ENCODE results near the gene GTF2A1L.
A peak's percentile ranks its signal among the peaks of the same experiment; 100 is the strongest.

GTF2A1L gene

GRCh38 chr2:48624696-48625095 lies 7.0 kb downstream of the GTF2A1L start:
- no peak for TF ChIP-seq CTCF (conservative IDR thresholded peaks at IDR 0.05; ENCODE audit: control insufficient read depth, insufficient read depth, low read depth, low read length)
- no peak overlapping the region for H3K4me3 ChIP-seq (ENCODE audit: control insufficient read depth, low read depth, low read length)
- DNase-seq (ENCODE audit: low read depth), result no peak

GRCh38 chr2:48626047-48626446 lies 8.4 kb downstream of the GTF2A1L start:
- no peak for TF ChIP-seq CTCF (conservative IDR thresholded peaks at IDR 0.05; ENCODE audit: control insufficient read depth, insufficient read depth, low read depth, low read length)
- no peak overlapping the region for H3K4me3 ChIP-seq (ENCODE audit: control insufficient read depth, low read depth, low read length)
- no peak for DNase-seq (ENCODE audit: low read depth)

GRCh38 chr2:48633143-48633542 lies 15.5 kb downstream of the GTF2A1L start:
- H3K4me3 ChIP-seq (ENCODE audit: control insufficient read depth, low read depth, low read length), result no peak overlapping the region
- no peak for TF ChIP-seq CTCF (conservative IDR thresholded peaks at IDR 0.05; ENCODE audit: control insufficient read depth, insufficient read depth, low read depth, low read length)
- DNase-seq (ENCODE audit: low read depth), result no peak

GRCh38 chr2:48635786-48636185 lies 18.1 kb downstream of the GTF2A1L start:
- no peak overlapping the region for H3K4me3 ChIP-seq (ENCODE audit: control insufficient read depth, low read depth, low read length)
- no peak for TF ChIP-seq CTCF (conservative IDR thresholded peaks at IDR 0.05; ENCODE audit: control insufficient read depth, insufficient read depth, low read depth, low read length)
- DNase-seq (ENCODE audit: low read depth), result no peak

- no peak overlapping the region for H3K4me3 ChIP-seq (ENCODE audit: control insufficient read depth, low read depth, low read length)
- no peak for DNase-seq (ENCODE audit: low read depth)
- TF ChIP-seq CTCF (conservative IDR thresholded peaks at IDR 0.05; ENCODE audit: control insufficient read depth, insufficient read depth, low read depth, low read length), result no peak
These were observed 20.6 kb downstream of the GTF2A1L start for GRCh38 chr2:48638261-48638660.

GRCh38 chr2:48651158-48651790 lies 33.6 kb downstream of the GTF2A1L start:
- H3K4me3 ChIP-seq (ENCODE audit: control insufficient read depth, low read depth, low read length), result no peak overlapping the region
- DNase-seq (ENCODE audit: low read depth), result peak; percentile 79
- no peak for TF ChIP-seq CTCF (conservative IDR thresholded peaks at IDR 0.05; ENCODE audit: control insufficient read depth, insufficient read depth, low read depth, low read length)

GRCh38 chr2:48668992-48669391 lies 51.3 kb downstream of the GTF2A1L start:
- no peak for DNase-seq (ENCODE audit: low read depth)
- no peak for TF ChIP-seq CTCF (conservative IDR thresholded peaks at IDR 0.05; ENCODE audit: control insufficient read depth, insufficient read depth, low read depth, low read length)
- no peak overlapping the region for H3K4me3 ChIP-seq (ENCODE audit: control insufficient read depth, low read depth, low read length)
